Stomach (tissue), 4 donors: ENCODE measurements around the gene PCDH9.

ENCODE experiments used
- CTCF ChIP-seq, 7 experiments: fragments of 450-650 bp in 4 of 7; fragments of 200-600 bp in 3 of 7; sonication (generic) in 3 of 7; IDR thresholded peaks; one replicate each; pipeline ENCODE4 v1.5.1; 2016 to 2019; ENCODE audit warnings: antibody characterized with exemption in 7 of 7, control low read depth in 2 of 7, mild to moderate bottlenecking in 1 of 7
- EP300 ChIP-seq: sonication (generic); formaldehyde crosslinking; IDR thresholded peaks from one replicate; pipeline ENCODE4 v1.6.1; 2017; ENCODE audit warnings: antibody characterized with exemption
- POLR2A ChIP-seq, 4 donors: fragments of 450-650 bp; IDR thresholded peaks; one replicate each; pipeline ENCODE4 v1.6.1; 2016; ENCODE audit warnings: antibody characterized with exemption in 4 of 4, control low read depth in 2 of 4, mild to moderate bottlenecking in 1 of 4, moderate library complexity in 1 of 4

DNA sequence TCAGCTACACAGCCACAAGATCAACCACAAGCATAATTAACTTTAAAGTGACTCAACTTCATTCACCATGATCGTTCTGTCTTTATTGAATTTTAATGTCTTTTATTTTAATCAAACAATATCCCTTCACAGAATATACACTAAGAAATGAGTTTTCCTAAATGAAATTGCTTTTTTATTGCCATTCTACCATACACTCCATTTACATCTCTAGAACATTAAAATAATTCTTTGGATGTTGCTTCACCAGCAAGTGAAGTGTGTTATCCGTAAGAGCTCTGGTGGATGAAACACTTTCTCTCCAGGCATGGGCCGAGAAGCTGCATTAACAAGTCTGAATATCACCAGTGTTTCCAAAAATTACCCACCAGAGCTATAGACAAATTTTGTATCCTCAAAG, 789.2 kb downstream of the PCDH9 start:
- no peak for TF ChIP-seq CTCF (IDR thresholded peaks at IDR 0.05)
- TF ChIP-seq POLR2A (IDR thresholded peaks at IDR 0.05): no peak
- no peak for TF ChIP-seq EP300
